Measurements from ENCODE around the gene SLC35E1.

The SLC35E1 gene

GRCh38 chr19:16598848-16599247 is 26.6 kb upstream of the SLC35E1 start:
- no peak for FAIRE-seq

DNA sequence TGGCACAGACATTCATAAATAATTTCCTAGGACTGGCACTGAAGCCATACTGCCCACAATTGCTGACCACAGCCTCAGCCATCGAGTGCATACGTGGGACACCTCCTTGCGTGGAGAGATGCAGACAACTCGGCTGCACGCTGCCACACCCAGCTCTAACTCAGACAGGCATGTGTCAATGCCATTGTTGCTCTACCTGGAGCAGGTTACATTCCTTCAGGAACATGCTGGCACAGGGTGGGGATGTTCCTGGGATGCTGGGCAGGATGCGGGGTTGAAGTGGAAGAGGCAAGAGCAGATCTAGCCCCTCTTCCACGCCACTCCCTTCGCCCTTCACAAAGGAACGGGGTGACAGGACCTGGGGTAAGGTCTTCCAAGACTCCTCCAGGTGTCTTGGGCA is 24.2 kb upstream of the SLC35E1 start:
- DNase-seq (ENCODE audit: insufficient read length, low spot score) (no peak), FAIRE-seq (no peak)
- TF ChIP-seq, protein P1, sequence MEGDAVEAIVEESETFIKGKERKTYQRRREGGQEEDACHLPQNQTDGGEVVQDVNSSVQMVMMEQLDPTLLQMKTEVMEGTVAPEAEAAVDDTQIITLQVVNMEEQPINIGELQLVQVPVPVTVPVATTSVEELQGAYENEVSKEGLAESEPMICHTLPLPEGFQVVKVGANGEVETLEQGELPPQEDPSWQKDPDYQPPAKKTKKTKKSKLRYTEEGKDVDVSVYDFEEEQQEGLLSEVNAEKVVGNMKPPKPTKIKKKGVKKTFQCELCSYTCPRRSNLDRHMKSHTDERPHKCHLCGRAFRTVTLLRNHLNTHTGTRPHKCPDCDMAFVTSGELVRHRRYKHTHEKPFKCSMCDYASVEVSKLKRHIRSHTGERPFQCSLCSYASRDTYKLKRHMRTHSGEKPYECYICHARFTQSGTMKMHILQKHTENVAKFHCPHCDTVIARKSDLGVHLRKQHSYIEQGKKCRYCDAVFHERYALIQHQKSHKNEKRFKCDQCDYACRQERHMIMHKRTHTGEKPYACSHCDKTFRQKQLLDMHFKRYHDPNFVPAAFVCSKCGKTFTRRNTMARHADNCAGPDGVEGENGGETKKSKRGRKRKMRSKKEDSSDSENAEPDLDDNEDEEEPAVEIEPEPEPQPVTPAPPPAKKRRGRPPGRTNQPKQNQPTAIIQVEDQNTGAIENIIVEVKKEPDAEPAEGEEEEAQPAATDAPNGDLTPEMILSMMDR (IDR thresholded peaks at IDR 0.05; ENCODE audit: insufficient read depth, missing control alignments), result no peak

More at GRCh38 chr19:16598848-16599247, 26.6 kb upstream of the SLC35E1 start:
- TF ChIP-seq, protein P1 (IDR thresholded peaks at IDR 0.05; ENCODE audit: insufficient read depth, missing control alignments), result no peak
- DNase-seq (ENCODE audit: insufficient read length, low spot score), result no peak

- TF ChIP-seq, protein P1 (IDR thresholded peaks at IDR 0.05; ENCODE audit: insufficient read depth, missing control alignments), result no peak
- DNase-seq (ENCODE audit: insufficient read length, low spot score), result no peak
- no peak for FAIRE-seq
Observed at GRCh38 chr19:16595097-16595496, 22.9 kb upstream of the SLC35E1 start.

- TF ChIP-seq, protein P1 (IDR thresholded peaks at IDR 0.05; ENCODE audit: insufficient read depth, missing control alignments), result no peak
- DNase-seq (ENCODE audit: insufficient read length, low spot score), result no peak
- FAIRE-seq, result no peak
Observed at GRCh38 chr19:16594681-16595091, 22.5 kb upstream of the SLC35E1 start.

DNA sequence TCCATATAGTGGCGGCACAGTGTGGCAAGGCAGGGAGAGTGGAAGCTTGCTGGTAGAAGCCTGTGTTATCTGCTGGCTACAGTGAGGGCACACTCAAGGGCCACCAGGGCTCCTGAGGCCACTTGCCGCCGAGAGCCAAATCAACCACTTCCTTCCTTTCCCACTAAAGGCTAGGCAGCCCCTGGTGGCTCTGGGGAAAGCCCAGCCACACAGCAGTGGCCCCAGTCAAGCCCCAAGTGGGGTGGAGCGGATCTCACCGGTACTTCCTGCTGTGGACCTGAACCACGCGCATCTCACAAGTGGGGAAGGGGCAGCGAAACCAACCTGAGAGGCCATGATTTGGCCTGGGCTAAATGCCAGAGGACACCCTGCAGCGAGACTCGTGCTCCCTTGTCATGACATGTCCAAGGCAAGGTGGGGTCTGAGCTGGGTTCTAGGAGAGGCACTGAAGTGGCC is 21.9 kb upstream of the SLC35E1 start:
- TF ChIP-seq, protein P1 (IDR thresholded peaks at IDR 0.05; ENCODE audit: insufficient read depth, missing control alignments), result no peak
- FAIRE-seq (no peak), DNase-seq (ENCODE audit: insufficient read length, low spot score) (no peak)

GRCh38 chr19:16593181-16593580 is 21.0 kb upstream of the SLC35E1 start:
- no peak for FAIRE-seq
- DNase-seq (ENCODE audit: insufficient read length, low spot score), result no peak
- TF ChIP-seq, protein P1 (IDR thresholded peaks at IDR 0.05; ENCODE audit: insufficient read depth, missing control alignments), result no peak

- TF ChIP-seq, protein P1 (IDR thresholded peaks at IDR 0.05; ENCODE audit: insufficient read depth, missing control alignments), result no peak
- no peak for FAIRE-seq
- DNase-seq (ENCODE audit: insufficient read length, low spot score), result no peak
Observed at GRCh38 chr19:16591803-16592556, 19.8 kb upstream of the SLC35E1 start.
